ENCODE results near the gene MARK4.

GRCh38 chr19:45336696-45337251 lies 85.7 kb downstream of the MARK4 start:
- no peak for TF ChIP-seq POLR2AphosphoS5 (IDR thresholded peaks at IDR 0.05; ENCODE audit: insufficient read depth in 1 of 2, low read depth in 1 of 2)
- no peak for TF ChIP-seq CTCF (IDR thresholded peaks at IDR 0.05)
